HepG2 (cell line): ENCODE measurements around the gene UBAP2. TPM values are rescaled to one million over a fixed set of nuclear protein-coding genes. Genes with fewer than 3 reads are reported as not detected.

Experiments
- HNRNPK ChIP-seq: fragments of 200-400 bp; formaldehyde crosslinking; IDR thresholded peaks from 2 replicates; pipeline ENCODE4 v1.6.1; 2018; ENCODE audit warnings: low read length, low read depth, moderate library complexity, mild to moderate bottlenecking; ENCODE audit not compliant: poor library complexity, severe bottlenecking
- JARID2 ChIP-seq: sonication (generic); formaldehyde crosslinking; IDR thresholded peaks from 2 replicates; pipeline ENCODE4 v1.8.1; 2023; ENCODE audit warnings: missing genetic modification reagents, inconsistent platforms; ENCODE audit not compliant: insufficient replicate concordance
- NFKB2 ChIP-seq: sonication (generic); formaldehyde crosslinking; IDR thresholded peaks from 2 replicates; pipeline ENCODE4 v1.4.0; 2020; ENCODE audit warnings: missing genetic modification reagents, borderline replicate concordance
- POGZ ChIP-seq: sonication (generic); formaldehyde crosslinking; IDR thresholded peaks from 2 replicates; pipeline ENCODE4 v1.4.0; 2020; ENCODE audit warnings: mild to moderate bottlenecking, missing genetic modification reagents
- POLR2A ChIP-seq, 2 experiments: IDR thresholded peaks; 2 replicates each; pipeline ENCODE4 v1.6.1; 2011; ENCODE audit warnings: low read depth in 2 of 2, low read length in 2 of 2, mild to moderate bottlenecking in 1 of 2, moderate library complexity in 1 of 2; ENCODE audit not compliant: insufficient read depth in 1 of 2
- RBAK ChIP-seq: sonication (generic); formaldehyde crosslinking; IDR thresholded peaks from 2 replicates; pipeline ENCODE4 v1.5.1; 2020; ENCODE audit warnings: mild to moderate bottlenecking, missing genetic modification reagents
- SCMH1 ChIP-seq: sonication (generic); formaldehyde crosslinking; IDR thresholded peaks from 2 replicates; pipeline ENCODE4 v1.9.0; 2021; ENCODE audit warnings: missing genetic modification reagents, mild to moderate bottlenecking, borderline replicate concordance
- SETDB1 ChIP-seq: sonication (generic); formaldehyde crosslinking; IDR thresholded peaks from 2 replicates; pipeline ENCODE4 v1.5.1; 2020; ENCODE audit warnings: missing genetic modification reagents, mild to moderate bottlenecking, borderline replicate concordance
- SRSF4 ChIP-seq: fragments of 200-400 bp; formaldehyde crosslinking; IDR thresholded peaks from one replicate; pipeline ENCODE4 v1.6.1; 2018; ENCODE audit warnings: mild to moderate bottlenecking, low read depth, low read length, moderate library complexity; ENCODE audit not compliant: poor library complexity, severe bottlenecking
- ZBTB3 ChIP-seq: sonication (generic); formaldehyde crosslinking; IDR thresholded peaks from 2 replicates; pipeline ENCODE4 v1.4.0; 2020; ENCODE audit warnings: low read depth, mild to moderate bottlenecking, moderate library complexity, missing genetic modification reagents, borderline replicate concordance
- ZNF253 ChIP-seq: sonication (generic); formaldehyde crosslinking; IDR thresholded peaks from 2 replicates; pipeline ENCODE4 v1.8.0; 2022; ENCODE audit warnings: mild to moderate bottlenecking, missing genetic modification reagents, borderline replicate concordance
- ZNF282 ChIP-seq: fragments of 450-650 bp; IDR thresholded peaks from 2 replicates; pipeline ENCODE4 v1.6.1; 2018; ENCODE audit not compliant: partially characterized antibody
- ZNF546 ChIP-seq: sonication (generic); formaldehyde crosslinking; conservative IDR thresholded peaks from 2 replicates; pipeline ENCODE4 v1.8.1; 2023; ENCODE audit warnings: mild to moderate bottlenecking, missing genetic modification reagents
- ZNF615 ChIP-seq: sonication (generic); formaldehyde crosslinking; IDR thresholded peaks from 2 replicates; pipeline ENCODE4 v1.5.0; 2020; ENCODE audit warnings: mild to moderate bottlenecking, missing genetic modification reagents, borderline replicate concordance
- ZNF790 ChIP-seq: sonication (generic); formaldehyde crosslinking; IDR thresholded peaks from 2 replicates; pipeline ENCODE4 v1.8.0; 2022; ENCODE audit warnings: missing genetic modification reagents, mild to moderate bottlenecking, borderline replicate concordance
- polyA plus RNA-seq, 8 experiments: library from polyadenylated mRNA; depleted of rRNA in 3 of 8; stranded (reverse) in 7 of 8; unstranded in 1 of 8; fragments of >200 nt; fragmentation: Illumina TruSeq in 4 of 8; extraction: Trizol in 4 of 8; gene quantifications; 2 replicates each; pipeline versions ENCODE4 v1.2.1 to v1.2.3, GENCODE V29; 2011 to 2016; ENCODE audit warnings: low read depth in 4 of 8, missing spikeins in 1 of 8, mixed read lengths in 1 of 8; ENCODE audit not compliant: insufficient read depth in 1 of 8
- total RNA-seq, 5 experiments: library from RNA; depleted of rRNA; stranded (reverse); fragments of >200 nt; fragmentation: Illumina TruSeq; extraction: Trizol; gene quantifications; 2 replicates each; pipeline ENCODE4 v1.2.3, GENCODE V29; 2016; ENCODE audit warnings: low read depth in 1 of 5
- TF ChIP-seq, protein P1 (sequence below): sonication (generic); formaldehyde crosslinking; IDR thresholded peaks from 2 replicates; pipeline ENCODE4 v1.5.0; 2020; ENCODE audit warnings: missing genetic modification reagents
- TF ChIP-seq, protein P2 (sequence below), 2 experiments: IDR thresholded peaks; 2 replicates each; pipeline ENCODE4 v1.6.1; 2011 to 2012; ENCODE audit warnings: low read length in 2 of 2, borderline replicate concordance in 1 of 2, low read depth in 1 of 2, mild to moderate bottlenecking in 1 of 2, moderate library complexity in 1 of 2
- TF ChIP-seq, protein P3 (sequence below): sonication (generic); formaldehyde crosslinking; IDR thresholded peaks from 2 replicates; pipeline ENCODE4 v1.5.0; 2020; ENCODE audit warnings: mild to moderate bottlenecking, missing genetic modification reagents
- TF ChIP-seq, protein P4 (sequence below): IDR thresholded peaks from 2 replicates; pipeline ENCODE4 v1.6.1; 2016; ENCODE audit warnings: low read depth, control low read depth

The UBAP2 gene
- total and polyA plus RNA-seq, 2 of the 13 experiments (the other 11 are each of a cell fraction or from before 2014, with no cell fraction given) = 19.0 to 22.0 TPM

DNA sequence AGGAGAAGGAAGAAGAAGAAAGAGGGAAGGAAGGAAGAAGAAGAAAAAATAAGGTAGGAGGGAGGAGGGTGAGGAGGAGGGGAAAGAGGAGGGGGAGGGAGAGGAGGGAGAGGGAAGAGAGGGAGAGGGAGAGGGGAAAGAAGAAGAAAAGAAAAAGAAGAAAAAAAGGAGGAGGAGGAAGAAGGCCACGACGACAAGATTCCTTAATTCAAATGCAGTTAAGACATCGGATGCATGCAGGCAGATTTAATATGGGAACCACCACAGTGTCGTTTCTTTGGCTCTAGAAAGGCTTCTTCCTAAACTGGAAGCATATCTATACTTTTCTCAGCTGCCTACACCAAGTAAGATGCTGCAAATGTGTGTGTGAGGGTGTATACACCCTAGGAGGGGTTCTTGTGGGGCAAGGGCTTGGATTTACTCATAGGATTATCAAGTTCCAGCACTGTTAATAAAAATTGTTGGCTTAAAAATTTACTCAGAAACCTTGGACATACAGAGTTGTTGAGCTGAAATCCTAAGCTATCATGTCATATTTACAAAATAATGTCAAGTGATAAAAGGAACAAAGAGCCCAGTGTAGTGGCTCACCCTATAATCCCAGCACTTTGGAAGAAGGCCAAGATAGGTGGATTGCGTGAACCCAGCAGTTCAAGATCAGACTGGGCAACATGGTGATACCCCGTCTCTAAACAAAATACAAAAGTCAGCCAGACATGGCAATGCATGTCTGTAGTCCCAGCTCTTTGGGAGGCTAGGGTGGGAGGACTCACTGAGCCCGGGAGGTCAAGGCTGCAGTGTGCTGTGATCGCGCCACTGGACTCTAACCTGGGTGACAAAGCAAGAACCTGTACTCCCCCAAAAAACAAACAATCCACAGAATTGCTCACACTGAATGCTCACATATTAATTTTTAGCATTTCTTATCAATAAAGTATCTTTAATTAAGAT lies 108.5 kb downstream of the UBAP2 start (continued):
- TF ChIP-seq, protein P1, sequence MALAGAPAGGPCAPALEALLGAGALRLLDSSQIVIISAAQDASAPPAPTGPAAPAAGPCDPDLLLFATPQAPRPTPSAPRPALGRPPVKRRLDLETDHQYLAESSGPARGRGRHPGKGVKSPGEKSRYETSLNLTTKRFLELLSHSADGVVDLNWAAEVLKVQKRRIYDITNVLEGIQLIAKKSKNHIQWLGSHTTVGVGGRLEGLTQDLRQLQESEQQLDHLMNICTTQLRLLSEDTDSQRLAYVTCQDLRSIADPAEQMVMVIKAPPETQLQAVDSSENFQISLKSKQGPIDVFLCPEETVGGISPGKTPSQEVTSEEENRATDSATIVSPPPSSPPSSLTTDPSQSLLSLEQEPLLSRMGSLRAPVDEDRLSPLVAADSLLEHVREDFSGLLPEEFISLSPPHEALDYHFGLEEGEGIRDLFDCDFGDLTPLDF (CRISPR knock-in tag) = no peak
- TF ChIP-seq ZNF253 (no peak), SCMH1 (no peak), HNRNPK (peak; percentile 82), JARID2 (no peak), POGZ (CRISPR knock-in tag) (peak; percentile 96), ZNF282 (no peak), ZBTB3 (peak; percentile 60; the same call in 1 of the 2 replicates), RBAK (peak; percentile 76; the same call in 1 of the 2 replicates), SRSF4 (no peak), SETDB1 (CRISPR knock-in tag) (no peak), ZNF790 (peak; percentile 49; the same call in 1 of the 2 replicates), ZNF615 (CRISPR knock-in tag) (no peak), ZNF546 (CRISPR knock-in tag) (no peak), NFKB2 (CRISPR knock-in tag) (no peak), POLR2A (IDR thresholded peaks at IDR 0.05; ENCODE audit: insufficient read depth in 1 of 2, low read depth in 2 of 2, low read length in 2 of 2) (no peak)
- TF ChIP-seq, protein P2, sequence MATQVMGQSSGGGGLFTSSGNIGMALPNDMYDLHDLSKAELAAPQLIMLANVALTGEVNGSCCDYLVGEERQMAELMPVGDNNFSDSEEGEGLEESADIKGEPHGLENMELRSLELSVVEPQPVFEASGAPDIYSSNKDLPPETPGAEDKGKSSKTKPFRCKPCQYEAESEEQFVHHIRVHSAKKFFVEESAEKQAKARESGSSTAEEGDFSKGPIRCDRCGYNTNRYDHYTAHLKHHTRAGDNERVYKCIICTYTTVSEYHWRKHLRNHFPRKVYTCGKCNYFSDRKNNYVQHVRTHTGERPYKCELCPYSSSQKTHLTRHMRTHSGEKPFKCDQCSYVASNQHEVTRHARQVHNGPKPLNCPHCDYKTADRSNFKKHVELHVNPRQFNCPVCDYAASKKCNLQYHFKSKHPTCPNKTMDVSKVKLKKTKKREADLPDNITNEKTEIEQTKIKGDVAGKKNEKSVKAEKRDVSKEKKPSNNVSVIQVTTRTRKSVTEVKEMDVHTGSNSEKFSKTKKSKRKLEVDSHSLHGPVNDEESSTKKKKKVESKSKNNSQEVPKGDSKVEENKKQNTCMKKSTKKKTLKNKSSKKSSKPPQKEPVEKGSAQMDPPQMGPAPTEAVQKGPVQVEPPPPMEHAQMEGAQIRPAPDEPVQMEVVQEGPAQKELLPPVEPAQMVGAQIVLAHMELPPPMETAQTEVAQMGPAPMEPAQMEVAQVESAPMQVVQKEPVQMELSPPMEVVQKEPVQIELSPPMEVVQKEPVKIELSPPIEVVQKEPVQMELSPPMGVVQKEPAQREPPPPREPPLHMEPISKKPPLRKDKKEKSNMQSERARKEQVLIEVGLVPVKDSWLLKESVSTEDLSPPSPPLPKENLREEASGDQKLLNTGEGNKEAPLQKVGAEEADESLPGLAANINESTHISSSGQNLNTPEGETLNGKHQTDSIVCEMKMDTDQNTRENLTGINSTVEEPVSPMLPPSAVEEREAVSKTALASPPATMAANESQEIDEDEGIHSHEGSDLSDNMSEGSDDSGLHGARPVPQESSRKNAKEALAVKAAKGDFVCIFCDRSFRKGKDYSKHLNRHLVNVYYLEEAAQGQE (IDR thresholded peaks at IDR 0.05; ENCODE audit: borderline replicate concordance in 1 of 2, low read depth in 1 of 2, low read length in 2 of 2) = peak in 1 of 2 experiments; percentile 52; a peak in 1 of 4 replicates
- TF ChIP-seq, protein P3, sequence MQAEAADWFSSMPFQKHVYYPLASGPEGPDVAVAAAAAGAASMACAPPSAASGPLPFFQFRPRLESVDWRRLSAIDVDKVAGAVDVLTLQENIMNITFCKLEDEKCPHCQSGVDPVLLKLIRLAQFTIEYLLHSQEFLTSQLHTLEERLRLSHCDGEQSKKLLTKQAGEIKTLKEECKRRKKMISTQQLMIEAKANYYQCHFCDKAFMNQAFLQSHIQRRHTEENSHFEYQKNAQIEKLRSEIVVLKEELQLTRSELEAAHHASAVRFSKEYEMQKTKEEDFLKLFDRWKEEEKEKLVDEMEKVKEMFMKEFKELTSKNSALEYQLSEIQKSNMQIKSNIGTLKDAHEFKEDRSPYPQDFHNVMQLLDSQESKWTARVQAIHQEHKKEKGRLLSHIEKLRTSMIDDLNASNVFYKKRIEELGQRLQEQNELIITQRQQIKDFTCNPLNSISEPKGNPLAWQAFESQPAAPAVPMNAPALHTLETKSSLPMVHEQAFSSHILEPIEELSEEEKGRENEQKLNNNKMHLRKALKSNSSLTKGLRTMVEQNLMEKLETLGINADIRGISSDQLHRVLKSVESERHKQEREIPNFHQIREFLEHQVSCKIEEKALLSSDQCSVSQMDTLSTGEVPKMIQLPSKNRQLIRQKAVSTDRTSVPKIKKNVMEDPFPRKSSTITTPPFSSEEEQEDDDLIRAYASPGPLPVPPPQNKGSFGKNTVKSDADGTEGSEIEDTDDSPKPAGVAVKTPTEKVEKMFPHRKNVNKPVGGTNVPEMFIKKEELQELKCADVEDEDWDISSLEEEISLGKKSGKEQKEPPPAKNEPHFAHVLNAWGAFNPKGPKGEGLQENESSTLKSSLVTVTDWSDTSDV (CRISPR knock-in tag) = no peak
- TF ChIP-seq, protein P4, sequence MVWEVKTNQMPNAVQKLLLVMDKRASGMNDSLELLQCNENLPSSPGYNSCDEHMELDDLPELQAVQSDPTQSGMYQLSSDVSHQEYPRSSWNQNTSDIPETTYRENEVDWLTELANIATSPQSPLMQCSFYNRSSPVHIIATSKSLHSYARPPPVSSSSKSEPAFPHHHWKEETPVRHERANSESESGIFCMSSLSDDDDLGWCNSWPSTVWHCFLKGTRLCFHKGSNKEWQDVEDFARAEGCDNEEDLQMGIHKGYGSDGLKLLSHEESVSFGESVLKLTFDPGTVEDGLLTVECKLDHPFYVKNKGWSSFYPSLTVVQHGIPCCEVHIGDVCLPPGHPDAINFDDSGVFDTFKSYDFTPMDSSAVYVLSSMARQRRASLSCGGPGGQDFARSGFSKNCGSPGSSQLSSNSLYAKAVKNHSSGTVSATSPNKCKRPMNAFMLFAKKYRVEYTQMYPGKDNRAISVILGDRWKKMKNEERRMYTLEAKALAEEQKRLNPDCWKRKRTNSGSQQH (CRISPR knock-in tag) = no peak
